K562 (cell line): ENCODE data around the gene YEATS2. TPM values are rescaled to one million over a fixed set of nuclear protein-coding genes. Genes with fewer than 3 reads are reported as not detected.

Source experiments
- ATAC-seq: fragments of 200-7000 bp; cut with Tn5 transposase; 3 replicates; pipeline ENCODE4 v1.9.1; 2020; ENCODE audit warnings: moderate library complexity
- BruUV-seq: library from RNA; stranded (reverse); fragments of 400-500 nt; replicated peaks from 2 replicates; lab custom pipeline; 2021; lab: Mats Ljungman, UMichigan
- CTCF ChIA-PET: fragments of 300-600 bp; formaldehyde crosslinking; extraction: SDS; loops from one replicate; lab custom pipeline; 2021; ENCODE audit warnings: low intra/inter-chr PET ratio; lab: Yijun Ruan, JAX
- POLR2A ChIA-PET: fragments of 300-600, 350-650 bp; sonication (Branson Sonifier 250); formaldehyde crosslinking; extraction: SDS; loops from one replicate; lab custom pipeline; 2021; ENCODE audit warnings: antibody characterized with exemption, inconsistent platforms; lab: Yijun Ruan, JAX
- DNase-seq, 4 experiments: peaks; one replicate each; pipeline versions ENCODE4 v3.0.0 to v3.0.0-alpha.2; 2011 to 2018; ENCODE audit warnings: low spot score in 3 of 4, mixed read lengths in 3 of 4; ENCODE audit errors: extremely low read depth in 1 of 4
- FAIRE-seq: peaks from 2 replicates; lab custom pipeline; 2011; peaks lifted over from hg19 to GRCh38; lab: Jason Lieb, UNC
- H2AFZ ChIP-seq: 2 replicates; pipeline ENCODE4 v1.6.0; 2011; ENCODE audit warnings: low read depth, low read length, control low read depth, inconsistent platforms
- H3K27ac ChIP-seq: fragments of 200-600 bp; 3 replicates; pipeline ENCODE4 v1.8.0; 2011; ENCODE audit warnings: low read depth, mild to moderate bottlenecking, control low read depth, inconsistent platforms, low read length, moderate library complexity, mixed read lengths; ENCODE audit errors: extremely low read depth
- H3K27me3 ChIP-seq, 2 experiments: fragments of 300-600 bp in 1 of 2; 2 replicates in 1 of 2; 3 replicates in 1 of 2; pipeline versions ENCODE4 v1.6.0 to v1.8.0; 2011; ENCODE audit warnings: inconsistent platforms in 2 of 2, low read length in 2 of 2, mild to moderate bottlenecking in 1 of 2, mixed read lengths in 1 of 2, moderate library complexity in 1 of 2; ENCODE audit not compliant: control insufficient read depth in 2 of 2, insufficient read depth in 2 of 2
- H3K36me3 ChIP-seq: fragments of 300-600 bp; 3 replicates; pipeline ENCODE4 v1.8.0; 2011; ENCODE audit warnings: mild to moderate bottlenecking, low read length, inconsistent platforms; ENCODE audit not compliant: control insufficient read depth, insufficient read depth
- H3K4me1 ChIP-seq, 2 experiments: fragments of 200-600 bp in 1 of 2; replicated peaks in 1 of 2; 2 replicates in 1 of 2; 3 replicates in 1 of 2; pipeline versions ENCODE4 v1.5.1 to v1.8.0; 2011; ENCODE audit warnings: inconsistent platforms in 2 of 2, low read length in 2 of 2, mild to moderate bottlenecking in 1 of 2, mixed read lengths in 1 of 2, moderate library complexity in 1 of 2; ENCODE audit not compliant: control insufficient read depth in 2 of 2, insufficient read depth in 2 of 2
- H3K4me2 ChIP-seq: 2 replicates; pipeline ENCODE4 v1.6.1; 2011; ENCODE audit warnings: low read length, control low read depth, inconsistent platforms, mixed read lengths; ENCODE audit not compliant: insufficient read depth
- H3K4me3 ChIP-seq: fragments of 200-600 bp; sonication (generic), shearing (Covaris generic); 2 replicates; pipeline ENCODE4 v1.5.1; 2016; ENCODE audit warnings: control low read depth, inconsistent platforms
- H3K79me2 ChIP-seq: fragments of 200-600 bp; 3 replicates; pipeline ENCODE4 v1.8.0; 2011; ENCODE audit warnings: low read length, inconsistent platforms; ENCODE audit not compliant: control insufficient read depth, insufficient read depth
- H3K9ac ChIP-seq, 2 experiments: 2 replicates each; pipeline versions ENCODE4 v1.6.0 to v1.6.1; 2011; ENCODE audit warnings: low read depth in 2 of 2, low read length in 2 of 2, control low read depth in 1 of 2, inconsistent platforms in 1 of 2, mild to moderate bottlenecking in 1 of 2, mixed read lengths in 1 of 2; ENCODE audit not compliant: insufficient read depth in 1 of 2
- H3K9me1 ChIP-seq: one replicate; pipeline ENCODE4 v1.6.0; 2011; ENCODE audit warnings: inconsistent platforms, mild to moderate bottlenecking, low read length, moderate library complexity; ENCODE audit not compliant: control insufficient read depth, insufficient read depth
- H3K9me3 ChIP-seq: replicated peaks from 2 replicates; pipeline ENCODE4 v1.5.1; 2011; ENCODE audit warnings: low read depth, low read length, inconsistent platforms; ENCODE audit not compliant: control insufficient read depth, insufficient read depth
- H4K20me1 ChIP-seq: replicated peaks from 2 replicates; pipeline ENCODE4 v1.6.1; 2011; ENCODE audit warnings: low read length, inconsistent platforms, mixed read lengths; ENCODE audit not compliant: control insufficient read depth, insufficient read depth
- HMGN3 ChIP-seq: IDR thresholded peaks from 2 replicates; pipeline ENCODE4 v1.6.1; 2011; ENCODE audit warnings: borderline replicate concordance, low read depth, mild to moderate bottlenecking, mixed read lengths, low read length; ENCODE audit not compliant: insufficient read length; ENCODE audit errors: extremely low read depth
- PPARD ChIP-seq: fragments of 250-450 bp; sonication (Bioruptor Pico); IDR thresholded peaks from 2 replicates; pipeline ENCODE4 v1.8.0; 2022; ENCODE audit warnings: inconsistent platforms, mild to moderate bottlenecking, moderate library complexity
- ZNF41 ChIP-seq: fragments of 250-450 bp; sonication (Bioruptor Pico); conservative IDR thresholded peaks from 2 replicates; pipeline ENCODE4 v1.4.0; 2020; ENCODE audit warnings: mild to moderate bottlenecking
- WGBS: fragments of 100-300 bp; shearing (Covaris generic); methylation state at CpG from one replicate; pipeline ENCODE4 v1.1.6; 2016; ENCODE audit warnings: low coverage, mixed read lengths; ENCODE audit not compliant: insufficient coverage; ENCODE audit errors: missing lambda C conversion rate; 5-methylcytosine and 5-hydroxymethylcytosine counted together
- in situ Hi-C: fragments of 300-500 bp; cut with MboI; formaldehyde crosslinking; loops from 4 replicates; pipeline ENCODE4 v1.15.0; 2018; ENCODE audit warnings: inconsistent platforms, mixed read lengths
- intact Hi-C: fragments of 100-400 bp; cut with micrococcal nuclease; formaldehyde crosslinking; loops from 2 replicates; pipeline ENCODE4 v1.14.2; 2022
- polyA plus RNA-seq, 8 experiments: library from polyadenylated mRNA; depleted of rRNA in 4 of 8; stranded (reverse) in 5 of 8; unstranded in 3 of 8; fragments of >200 nt; fragmentation: Nextera tagmentation in 2 of 8; fragmentation: Illumina TruSeq in 1 of 8; extraction: Ambion mirVana in 2 of 8; extraction: Trizol in 1 of 8; gene quantifications; 2 replicates each; pipeline versions ENCODE4 v1.2.1 to v1.2.3, GENCODE V29; 2011 to 2014; ENCODE audit warnings: inconsistent platforms in 1 of 8, missing spikeins in 1 of 8
- total RNA-seq, 7 experiments: library from RNA; depleted of rRNA in 6 of 7; stranded (reverse); fragments of >200 nt in 6 of 7; fragmentation: Illumina TruSeq in 2 of 7; extraction: Trizol in 2 of 7; gene quantifications; 2 replicates each; pipeline versions ENCODE4 v1.2.1 to v1.2.3, GENCODE V29; 2011 to 2021; ENCODE audit warnings: low replicate concordance in 1 of 7
- TF ChIP-seq, protein P1 (sequence below): fragments of 200-600 bp; sonication (generic); IDR thresholded peaks from one replicate; pipeline ENCODE4 v1.6.1; 2012; ENCODE audit warnings: mild to moderate bottlenecking, low read depth, low read length, inconsistent platforms
- TF ChIP-seq, protein P2 (sequence below): sonication (generic); formaldehyde crosslinking; IDR thresholded peaks from 2 replicates; pipeline ENCODE4 v1.8.0; 2022; ENCODE audit warnings: mild to moderate bottlenecking, missing genetic modification reagents

Gene YEATS2
- total and polyA plus RNA-seq, 9 of the 15 experiments (the other 6 are each of a cell fraction or from before 2014, with no cell fraction given): 1.8 to 35.2 (median 19.0) TPM

DNA sequence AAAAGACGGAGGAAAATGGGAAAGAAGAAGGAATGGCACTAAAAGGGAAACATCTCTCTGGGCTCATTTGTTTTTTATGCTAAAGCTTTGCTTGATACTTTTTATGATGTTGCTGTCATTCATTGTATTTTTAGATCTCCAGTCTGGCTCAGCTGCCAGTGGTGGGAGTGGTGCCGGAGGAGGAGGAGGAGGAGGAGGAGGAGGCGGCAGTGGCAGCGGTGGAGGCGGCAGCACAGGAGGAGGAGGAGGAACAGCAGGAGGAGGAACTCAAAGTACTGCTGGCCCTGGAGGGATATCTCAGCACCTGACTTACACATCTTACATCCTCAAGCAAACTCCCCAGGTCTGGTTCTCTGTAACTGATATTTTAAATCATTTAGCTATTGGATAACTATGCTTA, 78.2 kb downstream of the YEATS2 start:
- DNase-seq: peak in 1 of 4 experiments; percentile 7
- no peak overlapping the region for H3K27ac ChIP-seq
- no peak overlapping the region for H3K4me2 ChIP-seq
- 49% methylated on average over 5 of the region's 5 CpGs for WGBS
- in situ Hi-C loops: no loop called here
- H3K9ac ChIP-seq: no peak overlapping the region
- no peaks in the 10 kb centered on the region for H3K27me3 ChIP-seq
- no TSS peak for BruUV-seq
- no peaks in the 10 kb centered on the region for H3K9me3 ChIP-seq
- no peak for ATAC-seq
- ChIA-PET POLR2A (interaction anchor here (0.6 kb wide), 1 partner anchor 401 kb away, joined by 3 read pairs; no protein-coding TSS in a partner anchor), CTCF (no interaction called here)
- no peak overlapping the region for H2AFZ ChIP-seq
- H3K9me1 ChIP-seq: no peaks in the 10 kb centered on the region
- H3K36me3 ChIP-seq: peaks cover 80% of the 10 kb centered on the region; the same call in 2 of the 3 replicates
- H3K4me1 ChIP-seq: no peaks in the 10 kb centered on the region; a peak in 1 of 5 replicates
- H3K79me2 ChIP-seq: no peaks in the 10 kb centered on the region
- intact Hi-C loops: no loop called here
- no peaks in the 10 kb centered on the region for H4K20me1 ChIP-seq
- FAIRE-seq: no peak
- no peak overlapping the region for H3K4me3 ChIP-seq
- TF ChIP-seq, protein P1, sequence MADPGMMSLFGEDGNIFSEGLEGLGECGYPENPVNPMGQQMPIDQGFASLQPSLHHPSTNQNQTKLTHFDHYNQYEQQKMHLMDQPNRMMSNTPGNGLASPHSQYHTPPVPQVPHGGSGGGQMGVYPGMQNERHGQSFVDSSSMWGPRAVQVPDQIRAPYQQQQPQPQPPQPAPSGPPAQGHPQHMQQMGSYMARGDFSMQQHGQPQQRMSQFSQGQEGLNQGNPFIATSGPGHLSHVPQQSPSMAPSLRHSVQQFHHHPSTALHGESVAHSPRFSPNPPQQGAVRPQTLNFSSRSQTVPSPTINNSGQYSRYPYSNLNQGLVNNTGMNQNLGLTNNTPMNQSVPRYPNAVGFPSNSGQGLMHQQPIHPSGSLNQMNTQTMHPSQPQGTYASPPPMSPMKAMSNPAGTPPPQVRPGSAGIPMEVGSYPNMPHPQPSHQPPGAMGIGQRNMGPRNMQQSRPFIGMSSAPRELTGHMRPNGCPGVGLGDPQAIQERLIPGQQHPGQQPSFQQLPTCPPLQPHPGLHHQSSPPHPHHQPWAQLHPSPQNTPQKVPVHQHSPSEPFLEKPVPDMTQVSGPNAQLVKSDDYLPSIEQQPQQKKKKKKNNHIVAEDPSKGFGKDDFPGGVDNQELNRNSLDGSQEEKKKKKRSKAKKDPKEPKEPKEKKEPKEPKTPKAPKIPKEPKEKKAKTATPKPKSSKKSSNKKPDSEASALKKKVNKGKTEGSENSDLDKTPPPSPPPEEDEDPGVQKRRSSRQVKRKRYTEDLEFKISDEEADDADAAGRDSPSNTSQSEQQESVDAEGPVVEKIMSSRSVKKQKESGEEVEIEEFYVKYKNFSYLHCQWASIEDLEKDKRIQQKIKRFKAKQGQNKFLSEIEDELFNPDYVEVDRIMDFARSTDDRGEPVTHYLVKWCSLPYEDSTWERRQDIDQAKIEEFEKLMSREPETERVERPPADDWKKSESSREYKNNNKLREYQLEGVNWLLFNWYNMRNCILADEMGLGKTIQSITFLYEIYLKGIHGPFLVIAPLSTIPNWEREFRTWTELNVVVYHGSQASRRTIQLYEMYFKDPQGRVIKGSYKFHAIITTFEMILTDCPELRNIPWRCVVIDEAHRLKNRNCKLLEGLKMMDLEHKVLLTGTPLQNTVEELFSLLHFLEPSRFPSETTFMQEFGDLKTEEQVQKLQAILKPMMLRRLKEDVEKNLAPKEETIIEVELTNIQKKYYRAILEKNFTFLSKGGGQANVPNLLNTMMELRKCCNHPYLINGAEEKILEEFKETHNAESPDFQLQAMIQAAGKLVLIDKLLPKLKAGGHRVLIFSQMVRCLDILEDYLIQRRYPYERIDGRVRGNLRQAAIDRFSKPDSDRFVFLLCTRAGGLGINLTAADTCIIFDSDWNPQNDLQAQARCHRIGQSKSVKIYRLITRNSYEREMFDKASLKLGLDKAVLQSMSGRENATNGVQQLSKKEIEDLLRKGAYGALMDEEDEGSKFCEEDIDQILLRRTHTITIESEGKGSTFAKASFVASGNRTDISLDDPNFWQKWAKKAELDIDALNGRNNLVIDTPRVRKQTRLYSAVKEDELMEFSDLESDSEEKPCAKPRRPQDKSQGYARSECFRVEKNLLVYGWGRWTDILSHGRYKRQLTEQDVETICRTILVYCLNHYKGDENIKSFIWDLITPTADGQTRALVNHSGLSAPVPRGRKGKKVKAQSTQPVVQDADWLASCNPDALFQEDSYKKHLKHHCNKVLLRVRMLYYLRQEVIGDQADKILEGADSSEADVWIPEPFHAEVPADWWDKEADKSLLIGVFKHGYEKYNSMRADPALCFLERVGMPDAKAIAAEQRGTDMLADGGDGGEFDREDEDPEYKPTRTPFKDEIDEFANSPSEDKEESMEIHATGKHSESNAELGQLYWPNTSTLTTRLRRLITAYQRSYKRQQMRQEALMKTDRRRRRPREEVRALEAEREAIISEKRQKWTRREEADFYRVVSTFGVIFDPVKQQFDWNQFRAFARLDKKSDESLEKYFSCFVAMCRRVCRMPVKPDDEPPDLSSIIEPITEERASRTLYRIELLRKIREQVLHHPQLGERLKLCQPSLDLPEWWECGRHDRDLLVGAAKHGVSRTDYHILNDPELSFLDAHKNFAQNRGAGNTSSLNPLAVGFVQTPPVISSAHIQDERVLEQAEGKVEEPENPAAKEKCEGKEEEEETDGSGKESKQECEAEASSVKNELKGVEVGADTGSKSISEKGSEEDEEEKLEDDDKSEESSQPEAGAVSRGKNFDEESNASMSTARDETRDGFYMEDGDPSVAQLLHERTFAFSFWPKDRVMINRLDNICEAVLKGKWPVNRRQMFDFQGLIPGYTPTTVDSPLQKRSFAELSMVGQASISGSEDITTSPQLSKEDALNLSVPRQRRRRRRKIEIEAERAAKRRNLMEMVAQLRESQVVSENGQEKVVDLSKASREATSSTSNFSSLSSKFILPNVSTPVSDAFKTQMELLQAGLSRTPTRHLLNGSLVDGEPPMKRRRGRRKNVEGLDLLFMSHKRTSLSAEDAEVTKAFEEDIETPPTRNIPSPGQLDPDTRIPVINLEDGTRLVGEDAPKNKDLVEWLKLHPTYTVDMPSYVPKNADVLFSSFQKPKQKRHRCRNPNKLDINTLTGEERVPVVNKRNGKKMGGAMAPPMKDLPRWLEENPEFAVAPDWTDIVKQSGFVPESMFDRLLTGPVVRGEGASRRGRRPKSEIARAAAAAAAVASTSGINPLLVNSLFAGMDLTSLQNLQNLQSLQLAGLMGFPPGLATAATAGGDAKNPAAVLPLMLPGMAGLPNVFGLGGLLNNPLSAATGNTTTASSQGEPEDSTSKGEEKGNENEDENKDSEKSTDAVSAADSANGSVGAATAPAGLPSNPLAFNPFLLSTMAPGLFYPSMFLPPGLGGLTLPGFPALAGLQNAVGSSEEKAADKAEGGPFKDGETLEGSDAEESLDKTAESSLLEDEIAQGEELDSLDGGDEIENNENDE: no peak
- TF ChIP-seq ZNF41 (CRISPR knock-in tag) (no peak), HMGN3 (no peak), PPARD (CRISPR knock-in tag) (no peak)
- TF ChIP-seq, protein P2, sequence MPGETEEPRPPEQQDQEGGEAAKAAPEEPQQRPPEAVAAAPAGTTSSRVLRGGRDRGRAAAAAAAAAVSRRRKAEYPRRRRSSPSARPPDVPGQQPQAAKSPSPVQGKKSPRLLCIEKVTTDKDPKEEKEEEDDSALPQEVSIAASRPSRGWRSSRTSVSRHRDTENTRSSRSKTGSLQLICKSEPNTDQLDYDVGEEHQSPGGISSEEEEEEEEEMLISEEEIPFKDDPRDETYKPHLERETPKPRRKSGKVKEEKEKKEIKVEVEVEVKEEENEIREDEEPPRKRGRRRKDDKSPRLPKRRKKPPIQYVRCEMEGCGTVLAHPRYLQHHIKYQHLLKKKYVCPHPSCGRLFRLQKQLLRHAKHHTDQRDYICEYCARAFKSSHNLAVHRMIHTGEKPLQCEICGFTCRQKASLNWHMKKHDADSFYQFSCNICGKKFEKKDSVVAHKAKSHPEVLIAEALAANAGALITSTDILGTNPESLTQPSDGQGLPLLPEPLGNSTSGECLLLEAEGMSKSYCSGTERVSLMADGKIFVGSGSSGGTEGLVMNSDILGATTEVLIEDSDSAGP (CRISPR knock-in tag): no peak
